CD4-positive, alpha-beta T cell treated with Interleukin-15 for 4 hours (primary cell): Measurements from ENCODE around the gene SPC24.
"Not testable (repeated sequence)": the region's sequence is repeated elsewhere in the genome, so short reads cannot be mapped to it uniquely, and the experiment has no call there.

Experiments
- DNase-seq: peaks from one replicate; pipeline ENCODE4 v3.0.0-alpha.2; 2020; ENCODE audit warnings: low spot score

SPC24 gene

DNA sequence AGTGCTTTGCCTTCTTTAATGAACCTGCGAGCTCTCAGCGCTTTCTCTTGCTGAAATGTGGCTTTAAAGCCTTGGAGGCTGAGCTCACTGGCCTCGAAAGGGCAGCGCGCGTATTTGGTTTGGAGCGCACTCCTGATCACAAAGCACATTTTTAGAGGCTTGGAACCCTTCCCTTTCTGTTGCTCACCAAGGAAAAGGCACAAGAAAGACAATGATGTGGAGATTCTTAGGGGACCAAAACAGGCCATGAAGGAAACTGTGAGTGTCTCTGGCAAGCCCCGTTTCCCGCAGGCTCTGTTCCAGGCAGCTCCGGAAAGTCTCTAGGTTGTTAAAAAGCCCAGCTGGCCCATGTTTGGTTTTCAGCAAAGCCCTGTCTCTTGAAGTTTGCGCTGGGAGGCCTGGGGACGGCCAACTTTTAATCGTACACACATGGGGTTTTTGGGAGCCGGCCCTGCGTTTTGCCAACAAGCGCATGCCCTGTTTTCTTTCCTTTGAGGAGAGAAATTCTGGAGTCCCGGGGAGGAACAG lies 9.4 kb upstream of the SPC24 start:
- no peak for DNase-seq

DNA sequence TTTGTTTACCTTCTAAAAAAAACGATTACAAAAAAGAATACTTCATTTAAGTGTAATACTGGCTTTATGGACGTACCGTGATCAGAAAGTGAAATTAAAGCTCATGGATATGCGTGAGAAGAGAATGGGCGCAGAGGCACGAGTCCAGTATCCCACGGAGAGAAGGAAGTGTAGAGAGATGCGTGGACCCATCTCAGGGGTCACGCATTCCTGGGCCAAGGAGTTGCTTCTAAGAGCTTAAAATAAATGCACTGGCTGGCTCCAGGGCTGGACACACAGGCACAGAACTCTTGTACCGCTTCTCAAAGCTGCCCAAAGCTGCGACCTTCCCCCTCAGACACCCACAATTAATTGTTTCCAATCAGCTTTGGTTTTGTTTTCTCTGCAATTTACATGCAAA lies 8.7 kb upstream of the SPC24 start:
- DNase-seq: no peak

DNA sequence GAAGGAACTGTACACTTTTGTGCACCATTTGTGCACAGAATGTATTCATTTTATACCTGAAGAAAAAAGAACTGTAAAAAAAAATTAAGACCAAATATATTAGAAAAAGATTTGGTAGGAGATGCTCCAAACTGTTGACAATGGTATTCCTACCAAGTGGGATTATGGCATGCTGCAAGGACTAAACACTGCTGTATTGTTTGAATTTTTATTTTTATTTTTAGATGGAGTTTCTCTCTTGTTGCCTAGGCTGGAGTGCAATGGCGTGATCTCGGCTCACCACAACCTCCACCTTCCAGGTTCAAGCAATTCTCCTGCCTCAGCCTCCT lies 4.8 kb upstream of the SPC24 start:
- not testable (repeated sequence) for DNase-seq

DNA sequence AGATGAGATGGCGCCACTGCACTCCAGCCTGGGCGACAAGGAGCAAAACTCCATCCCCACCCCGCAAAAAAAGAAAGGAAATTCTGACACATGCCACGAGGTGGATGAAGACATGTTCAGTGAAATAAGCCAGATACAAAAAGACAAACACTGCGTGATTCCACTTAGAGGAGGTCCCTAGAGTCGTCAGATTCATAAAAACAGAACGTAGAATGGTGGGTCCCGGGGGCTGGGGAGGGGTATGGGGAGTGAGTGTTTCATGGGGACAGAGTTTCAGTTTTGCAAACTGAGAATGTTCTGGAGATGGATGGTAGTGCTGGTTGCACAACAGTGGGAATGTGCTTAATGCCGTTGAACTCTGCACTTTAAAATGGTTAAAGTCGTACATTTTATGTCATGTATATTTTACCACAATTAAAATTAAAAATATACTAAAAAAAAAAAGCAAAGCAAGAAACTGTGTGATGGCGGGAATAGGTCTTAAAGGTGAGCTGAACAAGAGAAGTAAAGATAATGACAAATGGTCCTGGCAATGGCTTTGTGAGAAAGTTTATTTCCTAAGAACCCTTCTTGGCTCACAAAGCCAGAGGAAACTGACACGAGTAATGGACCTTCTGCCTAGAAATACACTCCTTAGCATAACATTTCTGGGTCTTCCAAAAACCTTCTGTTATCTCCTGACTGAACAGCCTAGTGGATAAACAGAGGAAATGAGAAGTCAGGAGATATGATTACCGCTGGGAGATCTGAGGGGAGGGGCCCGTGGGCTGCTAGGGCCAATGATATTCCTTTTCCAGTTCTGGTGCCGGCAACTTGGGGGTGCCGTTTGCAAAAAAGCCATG lies 4.2 kb upstream of the SPC24 start:
- DNase-seq: no peak

DNA sequence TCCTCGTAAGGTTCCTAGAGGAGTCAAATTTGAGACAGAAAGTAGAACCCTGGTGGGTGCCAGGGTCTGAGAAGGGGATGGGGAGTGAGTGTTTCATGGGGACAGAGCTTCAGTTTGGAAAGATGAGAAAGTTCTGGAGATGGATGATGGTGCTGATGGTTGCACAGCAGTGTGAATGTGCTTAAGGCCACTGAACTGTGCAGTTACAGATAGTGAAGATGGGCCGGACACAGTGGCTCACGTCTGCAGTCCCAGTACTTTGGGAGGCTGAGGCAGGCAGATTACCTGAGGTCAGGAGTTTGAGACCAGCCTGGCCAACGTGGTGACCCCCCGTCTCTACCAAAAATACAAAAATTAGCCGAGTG lies 917 bp downstream of the SPC24 start:
- DNase-seq: no peak

DNA sequence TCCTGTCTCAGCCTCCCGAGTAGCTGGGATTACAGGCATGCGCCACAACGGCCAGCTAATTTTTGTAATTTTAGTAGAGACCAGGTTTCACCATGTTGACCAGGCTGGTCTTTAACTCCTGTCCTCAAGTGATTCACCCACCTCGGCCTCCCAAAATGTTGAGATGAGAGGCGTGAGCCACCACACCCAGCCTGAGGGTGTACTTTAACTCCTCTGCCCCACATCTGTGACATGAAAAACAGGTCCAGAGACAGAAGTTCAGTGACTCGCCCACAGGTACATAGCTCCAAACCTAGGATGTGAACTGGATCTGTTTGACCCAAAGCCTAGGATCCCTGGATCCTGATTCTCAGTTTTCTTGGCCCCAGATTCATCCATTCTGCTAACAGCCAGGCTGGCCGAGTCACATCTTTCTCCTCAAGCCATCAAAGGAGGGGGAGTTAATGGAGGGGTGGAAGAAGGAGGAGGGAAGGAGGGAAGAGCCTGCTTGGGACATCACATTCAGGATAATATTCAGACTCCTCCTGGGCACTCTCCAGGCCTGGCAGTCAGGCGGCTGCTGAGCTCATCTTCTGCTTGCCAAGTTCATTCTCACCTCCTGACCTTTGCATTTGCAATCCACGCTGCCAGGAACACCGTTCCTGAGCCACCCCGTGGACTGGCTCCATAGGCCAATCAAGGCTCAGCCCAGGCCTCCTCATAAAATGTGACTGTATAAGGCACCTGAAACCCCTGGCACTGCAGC lies 3.1 kb downstream of the SPC24 start:
- no peak for DNase-seq

DNA sequence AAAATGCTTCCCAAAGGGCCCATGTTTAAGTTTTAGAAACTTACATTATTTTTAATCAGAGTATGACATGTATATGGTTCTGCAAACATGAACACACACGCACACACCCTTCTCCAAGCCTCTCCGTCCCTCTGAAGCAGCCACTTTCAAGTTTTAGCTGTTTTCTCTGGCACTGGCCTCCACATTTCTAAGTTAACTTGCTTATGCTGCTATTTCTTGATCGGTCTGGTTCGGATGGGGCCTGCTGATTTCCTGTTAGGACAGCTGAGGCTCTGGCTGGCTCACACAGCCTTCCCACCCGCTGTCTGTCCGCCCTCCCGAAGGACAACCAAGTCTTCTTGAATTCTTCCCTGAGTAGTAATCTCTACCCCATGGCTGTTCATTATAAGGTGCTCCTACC lies 4.4 kb downstream of the SPC24 start:
- no peak for DNase-seq

DNA sequence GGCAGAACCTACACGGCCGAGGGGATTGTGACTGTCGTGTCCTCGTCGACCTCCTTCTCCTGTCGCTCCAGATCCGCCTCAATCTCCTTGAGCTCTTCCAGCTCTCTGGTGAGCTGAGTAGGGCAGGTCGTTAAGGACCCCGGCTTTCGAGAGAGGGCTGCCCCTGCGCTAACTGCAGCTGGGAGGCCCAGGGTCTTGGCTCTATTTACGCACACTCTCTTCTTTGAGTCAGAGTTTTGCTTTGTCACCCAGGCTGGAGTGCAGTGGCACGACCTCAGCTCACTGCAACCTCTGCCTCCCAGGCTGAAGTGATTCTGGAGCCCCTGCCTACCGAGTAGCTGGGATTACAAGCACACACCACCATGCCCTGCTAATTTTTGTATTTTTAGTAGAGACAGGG lies 7.6 kb downstream of the SPC24 start:
- no peak for DNase-seq

DNA sequence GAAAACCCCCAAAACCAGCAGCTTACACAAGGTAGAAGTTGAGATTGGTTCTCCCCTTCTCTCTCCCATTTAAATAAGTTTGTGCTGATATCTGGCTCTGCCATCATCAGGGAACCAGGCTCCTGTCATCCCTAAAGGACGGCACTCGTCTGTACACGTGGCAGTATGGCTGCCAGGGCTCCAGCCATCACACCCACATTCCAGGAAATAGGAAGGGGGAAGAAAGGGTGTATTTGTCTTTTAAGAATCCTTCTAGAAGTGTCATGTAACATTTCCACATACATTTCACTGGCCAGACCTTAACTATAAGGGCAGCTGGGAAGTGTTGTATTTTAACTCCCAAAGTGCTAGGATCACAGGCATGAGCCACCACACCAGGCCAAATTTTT lies 10.1 kb downstream of the SPC24 start:
- no peak for DNase-seq

DNA sequence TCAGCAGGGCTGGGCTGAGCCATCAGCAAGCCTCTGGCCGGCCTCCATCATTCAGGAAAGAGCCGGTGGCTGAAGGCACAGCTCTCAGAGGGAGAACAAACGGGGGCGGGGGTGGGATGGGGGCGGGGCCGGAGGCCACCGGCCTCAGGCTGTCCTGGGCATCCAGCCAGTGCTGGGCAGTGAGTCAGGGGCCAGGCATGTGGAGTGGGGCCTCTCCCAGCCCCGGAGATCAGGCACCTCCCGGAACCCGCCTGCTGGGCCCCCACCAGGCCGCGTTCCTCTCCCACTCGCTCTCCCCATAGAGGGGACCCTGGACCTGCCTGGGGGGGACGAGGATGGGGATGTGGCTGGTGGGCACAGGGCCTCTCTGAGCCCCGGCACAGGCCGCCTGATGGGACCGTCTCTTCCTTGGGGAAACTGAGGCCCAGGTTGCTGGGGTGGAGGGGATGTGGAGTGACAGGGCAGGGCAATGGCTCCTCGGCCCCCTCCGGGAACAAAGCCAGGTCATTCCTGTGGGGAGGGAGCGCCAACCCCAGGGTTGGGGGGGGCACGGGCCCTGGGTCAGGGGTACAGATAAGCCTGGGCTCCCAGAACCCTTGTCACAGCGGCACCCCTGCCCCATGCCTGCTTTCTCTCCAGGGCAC lies 12.9 kb downstream of the SPC24 start:
- no peak for DNase-seq

DNA sequence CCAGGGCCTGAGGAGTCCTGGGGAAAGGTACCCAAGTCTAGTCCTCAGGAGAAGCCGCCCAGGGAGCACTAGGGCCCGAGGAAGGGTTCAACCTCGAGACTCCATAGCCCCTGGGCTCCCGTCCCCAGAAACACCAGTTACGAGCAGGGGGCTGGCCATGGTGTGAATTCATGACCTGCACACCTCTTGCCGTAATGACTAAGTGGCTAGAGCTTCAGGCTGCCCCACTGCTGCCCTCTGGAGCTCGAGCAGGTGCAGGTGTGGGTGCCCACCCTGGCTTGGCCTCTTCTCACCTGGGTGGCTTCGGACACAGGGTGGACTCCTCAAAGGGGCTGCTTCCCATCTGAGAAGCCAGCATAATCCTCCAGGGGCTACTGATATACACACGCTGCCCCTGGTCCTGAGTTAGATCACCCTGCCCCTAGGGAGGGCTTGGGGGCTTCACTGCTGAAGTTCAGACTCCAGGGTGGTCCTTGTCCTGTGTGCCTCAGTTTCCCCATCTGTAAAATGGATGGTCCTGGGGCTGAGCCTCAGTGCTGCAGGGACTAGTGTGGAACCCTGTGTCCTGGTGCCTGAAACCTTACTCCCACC lies 13.6 kb downstream of the SPC24 start:
- no peak for DNase-seq

DNA sequence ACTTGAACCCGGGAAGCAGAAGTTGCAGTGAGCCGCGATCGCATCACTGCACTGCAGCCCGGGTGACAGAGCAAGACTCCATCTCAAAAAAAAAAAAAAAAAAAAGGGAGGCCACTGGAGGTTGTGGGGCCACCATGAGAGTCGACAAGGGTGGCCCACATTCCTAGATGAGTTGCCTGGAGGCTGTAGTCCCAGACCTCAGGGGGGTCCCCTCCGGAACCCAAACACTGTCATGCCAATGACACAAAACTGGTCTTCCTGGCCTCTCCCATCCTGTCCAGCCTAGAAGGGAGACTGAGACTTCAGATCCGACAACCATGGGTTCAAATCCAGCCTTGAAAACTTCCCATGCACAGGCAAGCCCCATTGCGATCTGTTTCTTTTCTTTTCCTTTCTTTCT lies 14.7 kb downstream of the SPC24 start:
- DNase-seq: no peak

DNA sequence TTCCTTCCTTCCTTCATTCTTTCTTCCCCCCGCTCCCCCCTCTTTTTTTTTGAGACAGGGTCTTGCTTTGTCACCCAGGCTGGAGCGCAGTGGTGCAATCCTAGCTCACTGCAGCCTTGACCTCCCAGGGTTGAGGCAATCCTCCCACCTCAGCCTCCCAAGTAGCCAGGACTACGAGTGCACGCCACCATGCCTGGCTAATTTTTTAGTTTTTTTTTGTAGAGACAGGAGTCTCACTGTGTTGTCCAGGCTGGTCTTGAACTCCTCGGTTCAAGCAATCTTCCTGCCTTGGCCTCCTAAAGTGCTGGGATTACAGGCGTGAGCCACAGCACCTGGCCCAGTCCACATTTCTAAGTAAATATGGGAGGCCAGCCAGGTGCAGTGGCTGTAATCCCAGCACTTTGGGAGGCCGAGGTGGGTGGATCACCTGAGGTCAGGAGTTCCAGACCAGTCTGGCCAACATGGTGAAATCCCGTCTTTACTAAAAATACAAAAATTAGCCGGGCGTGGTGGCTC lies 15.5 kb downstream of the SPC24 start:
- not testable (repeated sequence) for DNase-seq

DNA sequence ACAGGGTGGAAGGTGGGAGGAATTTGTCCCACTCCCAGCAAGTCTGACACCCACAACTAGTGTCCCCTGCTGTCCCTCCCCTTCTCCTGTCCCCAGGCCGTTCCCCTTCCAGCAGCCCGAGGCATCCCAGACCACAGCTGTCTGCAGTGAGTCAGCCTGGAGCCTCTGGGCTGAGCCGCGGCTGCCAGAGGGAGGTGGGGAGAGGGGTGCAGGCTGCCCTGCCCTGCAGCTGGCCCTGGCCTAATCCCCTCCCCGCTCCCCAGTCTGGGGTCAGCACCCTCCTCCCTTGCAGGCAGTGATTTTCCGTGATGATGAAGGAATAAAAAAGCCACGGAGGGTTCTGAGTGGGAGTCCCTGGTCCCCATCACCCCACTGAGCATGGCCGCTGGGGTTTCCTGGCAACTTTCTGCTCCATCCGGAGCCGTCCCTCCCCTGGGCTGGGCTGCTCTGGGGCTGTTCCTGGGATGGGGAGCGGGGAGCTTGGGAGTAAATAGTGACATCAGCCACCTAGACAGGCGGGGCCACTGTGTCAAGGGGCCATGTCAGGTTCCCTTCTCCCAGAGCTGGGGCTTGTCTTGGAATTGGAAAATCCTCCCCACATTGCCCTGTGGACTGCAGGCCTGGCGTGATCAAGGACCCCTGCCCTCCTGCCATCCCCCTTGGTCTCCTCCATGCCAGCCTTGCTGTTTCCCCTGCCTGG lies 16.8 kb downstream of the SPC24 start:
- no peak for DNase-seq

DNA sequence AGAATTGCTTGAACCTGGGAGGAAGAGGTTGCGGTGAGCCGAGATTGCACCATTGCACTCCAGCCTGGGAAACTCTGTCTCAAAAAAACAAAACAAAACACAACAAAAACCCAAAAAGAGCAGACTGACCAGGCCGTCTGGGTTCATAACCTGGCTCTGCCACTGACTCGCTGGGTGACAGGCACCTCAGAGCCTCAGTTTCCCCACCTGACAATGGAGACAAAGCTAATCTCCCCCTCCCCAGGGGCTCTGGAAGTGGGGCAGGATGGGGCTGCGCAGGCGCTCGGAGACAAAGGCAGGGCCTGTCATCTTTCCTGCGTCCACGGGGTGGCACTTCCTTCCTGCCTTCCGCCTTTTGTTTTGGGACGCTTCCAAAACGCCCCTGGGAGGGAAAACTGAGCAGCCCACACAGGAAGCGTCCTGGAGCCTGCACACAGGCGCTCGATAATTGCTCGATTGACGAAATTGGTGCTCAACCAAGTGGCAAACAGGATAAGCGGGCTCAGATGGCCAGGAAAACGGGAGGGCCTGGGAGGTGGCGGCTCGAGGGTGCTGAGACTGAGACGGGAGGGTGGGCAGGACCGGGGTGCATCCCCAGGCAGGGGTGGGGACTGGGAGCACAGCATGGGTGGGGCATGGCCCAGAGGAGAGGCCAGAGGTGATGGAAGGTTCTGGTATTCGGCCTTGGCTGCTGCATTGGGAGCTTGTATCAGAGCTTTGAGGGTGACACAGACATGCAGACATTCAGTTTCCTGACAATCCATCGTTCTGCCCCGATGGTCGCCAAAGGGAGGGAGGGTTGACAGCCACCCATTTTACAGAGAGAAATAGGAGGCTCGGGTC lies 17.8 kb downstream of the SPC24 start:
- DNase-seq: peak; percentile 59

DNA sequence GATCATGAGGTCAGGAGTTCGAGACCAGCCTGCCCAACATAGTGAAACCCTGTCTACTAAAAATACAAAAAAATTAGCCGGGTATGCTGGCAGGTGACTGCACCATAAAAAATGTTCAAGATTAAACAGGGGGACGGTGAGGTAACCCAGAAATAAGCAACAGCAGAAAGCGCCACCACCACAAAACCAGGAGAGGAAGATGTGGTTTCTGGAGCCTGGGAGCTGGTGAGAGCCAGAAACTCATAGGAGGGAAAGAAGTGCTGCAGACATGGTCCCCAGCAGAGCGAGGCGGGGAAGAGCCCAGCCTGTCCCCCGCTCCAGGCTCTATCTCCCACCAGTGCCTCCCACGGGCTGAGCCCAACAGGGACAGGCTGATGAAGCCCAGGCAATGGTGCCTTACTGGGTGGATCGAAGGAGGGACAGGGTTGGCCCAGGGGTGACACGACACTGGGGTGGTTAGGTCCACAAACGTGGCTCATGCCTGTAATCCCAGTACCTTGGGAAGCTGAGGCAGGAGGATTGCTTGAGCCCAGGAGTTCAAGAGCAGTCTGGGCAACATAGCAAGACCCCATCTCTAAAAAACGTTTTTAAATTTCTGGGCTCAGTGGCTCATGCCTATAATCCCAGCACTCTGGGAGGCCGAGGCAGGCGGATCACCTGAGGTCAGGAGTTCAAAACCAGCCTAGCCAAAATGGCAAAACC lies 19.0 kb downstream of the SPC24 start:
- no peak for DNase-seq

DNA sequence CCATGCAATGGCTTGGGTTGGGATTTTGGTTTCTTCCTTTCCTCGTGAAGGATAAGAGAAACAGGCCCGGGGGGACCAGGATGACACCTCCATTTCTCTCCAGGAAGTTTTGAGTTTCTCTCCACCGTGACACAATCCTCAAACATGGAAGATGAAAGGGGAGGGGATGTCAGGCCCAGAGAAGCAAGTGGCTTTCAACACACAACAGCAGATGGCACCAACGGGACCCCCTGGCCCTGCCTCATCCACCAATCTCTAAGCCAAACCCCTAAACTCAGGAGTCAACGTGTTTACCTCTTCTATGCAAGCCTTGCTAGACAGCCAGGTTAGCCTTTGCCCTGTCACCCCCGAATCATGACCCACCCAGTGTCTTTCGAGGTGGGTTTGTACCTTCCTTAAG lies 24.1 kb downstream of the SPC24 start:
- DNase-seq: no peak

DNA sequence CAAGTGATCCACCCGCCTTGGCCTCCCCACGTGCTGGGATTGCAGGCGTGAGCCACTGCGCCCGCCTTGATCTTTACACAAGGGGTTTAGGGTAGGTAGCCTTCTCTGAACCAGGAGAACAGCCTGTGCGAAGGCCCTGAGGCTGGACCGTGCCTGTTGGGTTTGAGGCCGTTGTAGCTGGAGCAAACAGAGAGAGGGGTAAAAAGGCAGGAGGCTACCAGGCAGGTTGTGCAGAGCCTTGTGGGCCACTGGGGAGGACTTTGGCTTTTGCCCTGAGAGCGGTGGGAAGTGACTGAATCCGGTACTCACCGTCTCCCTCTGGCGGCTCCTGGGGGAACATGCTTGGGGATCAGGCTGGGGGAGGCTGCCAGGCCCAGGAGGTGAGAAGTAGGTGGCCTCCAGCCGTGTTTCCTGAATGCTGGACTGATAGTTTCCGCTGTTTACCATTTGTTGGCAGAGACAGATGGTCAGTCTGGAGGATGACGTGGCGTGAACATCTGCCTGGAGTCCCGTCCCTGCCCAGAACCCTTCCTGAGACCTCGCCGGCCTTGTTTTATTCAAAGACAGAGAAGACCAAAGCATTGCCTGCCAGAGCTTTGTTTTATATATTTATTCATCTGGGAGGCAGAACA lies 24.6 kb downstream of the SPC24 start:
- DNase-seq: peak; percentile 70

DNA sequence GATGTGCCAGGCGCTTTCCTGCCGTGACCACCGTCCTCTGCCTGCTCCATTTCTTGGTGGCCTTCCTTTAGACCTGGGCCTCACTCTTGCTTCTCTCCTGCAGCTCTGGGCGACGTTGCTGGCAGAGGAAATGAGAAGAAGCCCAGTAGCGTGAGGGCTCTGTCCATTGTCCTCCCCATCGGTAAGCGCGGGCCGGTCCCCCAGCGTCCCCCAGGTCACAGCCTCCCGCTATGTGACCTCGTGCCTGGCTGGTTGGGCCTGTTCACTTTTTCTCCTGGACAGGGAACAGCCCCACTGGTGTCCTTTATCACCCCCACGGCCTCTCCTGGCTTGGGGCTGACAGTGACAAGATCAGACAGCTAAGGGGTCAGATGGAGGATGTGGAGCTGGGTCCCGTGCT lies 27.7 kb downstream of the SPC24 start:
- DNase-seq: no peak
